Stimulated activated CD8-positive, alpha-beta memory T cell treated with anti-CD3 and anti-CD28 coated beads, Interleukin-12 subunit alpha, Interleukin-12 subunit beta, amount 100 ng/mL, for 4 hours (primary cell): Measurements from ENCODE around the gene LAX1.

Source experiments
- DNase-seq: peaks from one replicate; pipeline ENCODE4 v3.0.0-alpha.2; 2020; ENCODE audit warnings: low read depth

Gene LAX1

GRCh38 chr1:203813581-203814341 lies 48.8 kb downstream of the LAX1 start:
- no peak for DNase-seq

GRCh38 chr1:203818399-203818798 lies 53.4 kb downstream of the LAX1 start:
- DNase-seq, result no peak

GRCh38 chr1:203823306-203823705 lies 58.3 kb downstream of the LAX1 start:
- DNase-seq, result no peak
